Gastroesophageal sphincter (tissue), 3 donors: ENCODE measurements around the gene TMEM45A.

Experiments used
- CTCF ChIP-seq, 4 experiments: fragments of 200-600 bp in 2 of 4; fragments of 450-650 bp in 2 of 4; sonication (generic) in 1 of 4; IDR thresholded peaks; one replicate each; pipeline ENCODE4 v1.5.1; 2017 to 2019; ENCODE audit warnings: antibody characterized with exemption in 4 of 4, mild to moderate bottlenecking in 2 of 4, moderate library complexity in 2 of 4
- EP300 ChIP-seq: sonication (generic); formaldehyde crosslinking; IDR thresholded peaks from one replicate; pipeline ENCODE4 v1.6.1; 2017; ENCODE audit warnings: antibody characterized with exemption, mild to moderate bottlenecking
- POLR2AphosphoS5 ChIP-seq: sonication (generic); formaldehyde crosslinking; IDR thresholded peaks from one replicate; pipeline ENCODE4 v1.6.1; 2017; ENCODE audit warnings: antibody characterized with exemption

- no peak for TF ChIP-seq POLR2AphosphoS5
- TF ChIP-seq EP300, result no peak
- TF ChIP-seq CTCF (IDR thresholded peaks at IDR 0.05), result no peak
Observed at GRCh38 chr3:100448079-100448478, 44.3 kb upstream of the TMEM45A start.
